Activated CD8-positive, alpha-beta memory T cell treated with anti-CD3 and anti-CD28 coated beads, Interleukin-2, amount 50 U/mL, for 24 hours (primary cell): ENCODE measurements around the gene PDSS2.
"Not testable (repeated sequence)": the region's sequence is repeated elsewhere in the genome, so short reads cannot be mapped to it uniquely, and the experiment has no call there.

Experiments
- DNase-seq: peaks from one replicate; pipeline ENCODE4 v3.0.0-alpha.2; 2020; ENCODE audit errors: extremely low read depth

Gene PDSS2

GRCh38 chr6:107416145-107416544, 43.2 kb downstream of the PDSS2 start:
- no peak for DNase-seq

DNA sequence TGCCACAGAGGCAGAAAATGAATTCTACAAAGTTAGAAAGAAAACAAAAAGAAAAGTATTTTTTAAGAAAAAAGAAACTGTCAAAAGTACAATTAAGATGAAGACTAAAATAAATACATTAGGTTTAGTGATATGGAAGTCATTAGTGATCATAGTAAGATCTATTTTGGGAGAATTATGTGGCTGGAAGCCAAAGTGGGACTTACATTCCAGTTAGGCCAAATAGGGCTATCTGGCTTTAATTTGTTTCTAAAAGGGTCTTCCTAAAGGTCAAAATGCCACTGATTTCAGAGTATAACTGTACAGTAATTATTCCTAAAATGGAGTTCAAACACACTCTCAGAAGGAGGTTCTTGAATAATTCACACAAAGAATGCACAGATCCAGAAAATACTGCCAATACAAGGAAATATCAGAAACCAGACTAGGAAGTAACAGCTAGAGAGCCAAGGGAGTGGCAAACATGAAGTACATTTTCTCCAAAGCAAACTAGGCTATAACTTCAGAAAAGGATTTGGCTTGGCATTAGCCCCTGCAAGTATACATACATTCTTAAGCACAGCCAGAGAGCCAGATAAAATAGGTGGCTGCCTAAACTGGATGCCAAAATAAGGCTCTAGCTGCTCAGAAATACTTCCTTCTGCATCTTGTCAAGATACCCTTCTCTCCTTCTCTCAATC, 45.3 kb downstream of the PDSS2 start:
- no peak for DNase-seq

DNA sequence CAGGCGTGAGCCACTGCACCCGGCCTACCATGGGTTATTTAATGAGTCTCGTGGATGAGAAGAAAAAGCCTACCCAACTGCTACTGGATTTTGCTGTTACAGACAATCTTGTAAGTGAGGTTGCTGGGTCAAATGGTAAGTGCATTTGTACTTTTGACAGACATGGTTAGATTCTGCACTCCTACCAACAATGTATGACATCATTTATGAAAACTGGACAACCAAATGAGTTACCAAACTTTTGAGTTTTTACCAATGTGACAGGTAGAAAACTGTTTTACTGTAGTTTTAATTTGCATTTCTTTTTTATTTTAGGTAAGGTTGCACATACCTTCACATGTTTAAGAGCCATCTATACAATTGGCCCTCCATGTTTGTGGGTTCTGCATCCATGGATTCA, 48.2 kb downstream of the PDSS2 start:
- no peak for DNase-seq

DNA sequence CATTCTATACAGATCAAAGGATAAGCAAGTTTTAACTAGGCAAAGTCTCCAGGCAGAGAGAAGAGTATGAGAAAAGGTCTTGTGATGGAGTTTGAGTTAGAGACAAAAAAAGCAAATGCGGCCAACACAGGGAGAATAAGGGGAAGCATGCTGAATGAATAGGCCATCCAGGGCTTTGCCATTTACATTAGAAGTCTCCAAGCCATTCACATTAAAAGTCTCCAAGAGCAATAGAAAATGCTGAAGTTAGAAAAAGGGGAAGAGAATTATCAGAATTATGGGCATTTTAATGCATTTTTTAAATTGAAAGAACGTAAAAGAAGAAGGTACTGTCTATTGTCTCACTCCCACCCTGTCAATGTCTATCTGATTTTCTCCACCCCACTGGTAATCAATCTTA, 49.4 kb downstream of the PDSS2 start:
- DNase-seq = no peak

GRCh38 chr6:107408714-107409113, 50.6 kb downstream of the PDSS2 start:
- no peak for DNase-seq

DNA sequence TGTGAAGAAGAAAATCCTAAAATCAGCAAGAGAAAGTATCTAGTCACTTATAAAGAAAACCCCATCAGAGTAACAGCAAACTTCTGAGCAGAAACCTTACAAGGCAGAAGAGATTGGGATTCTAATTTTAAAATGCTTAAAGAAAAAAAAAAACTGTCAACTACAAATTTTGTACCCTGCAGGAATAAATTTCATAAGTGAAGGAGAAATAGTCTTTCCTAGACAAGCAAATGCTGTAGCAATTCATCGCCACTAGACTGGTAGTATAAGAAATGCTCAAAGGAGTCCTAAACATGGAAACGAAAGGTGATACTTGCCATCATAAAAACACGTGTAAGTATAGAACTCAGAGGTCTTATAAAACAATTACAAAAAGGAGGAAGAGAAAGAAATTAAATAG, 54.4 kb downstream of the PDSS2 start:
- DNase-seq = no peak

GRCh38 chr6:107402533-107402932, 56.8 kb downstream of the PDSS2 start:
- DNase-seq = no peak

GRCh38 chr6:107401573-107401972, 57.8 kb downstream of the PDSS2 start:
- no peak for DNase-seq

- DNase-seq = no peak
Measured at GRCh38 chr6:107400616-107401147, 58.7 kb downstream of the PDSS2 start.

DNA sequence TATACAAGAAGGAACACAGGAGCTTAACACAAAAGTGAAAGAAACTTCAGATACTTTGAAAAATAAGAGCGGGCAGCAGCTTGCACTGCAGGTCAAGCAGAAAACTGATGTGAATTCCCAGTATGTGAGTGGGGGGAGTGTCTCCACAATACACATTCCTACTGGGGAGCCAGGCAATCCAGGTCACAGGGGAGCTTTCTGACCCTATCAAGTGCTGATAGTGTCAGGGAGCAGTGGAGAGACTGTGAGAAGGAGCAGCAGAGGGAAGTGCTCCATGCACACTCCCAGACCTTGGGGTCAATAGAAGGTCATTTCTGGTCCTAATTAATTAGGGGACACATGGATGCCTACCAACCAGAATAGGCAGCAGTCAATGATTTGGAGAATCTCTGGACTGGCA, 59.4 kb downstream of the PDSS2 start:
- DNase-seq = no peak

GRCh38 chr6:107398001-107398400, 61.4 kb downstream of the PDSS2 start:
- DNase-seq = no peak

- no peak for DNase-seq
Measured at GRCh38 chr6:107396211-107396610, 63.2 kb downstream of the PDSS2 start.

GRCh38 chr6:107392069-107392468, 67.3 kb downstream of the PDSS2 start:
- DNase-seq = no peak

DNA sequence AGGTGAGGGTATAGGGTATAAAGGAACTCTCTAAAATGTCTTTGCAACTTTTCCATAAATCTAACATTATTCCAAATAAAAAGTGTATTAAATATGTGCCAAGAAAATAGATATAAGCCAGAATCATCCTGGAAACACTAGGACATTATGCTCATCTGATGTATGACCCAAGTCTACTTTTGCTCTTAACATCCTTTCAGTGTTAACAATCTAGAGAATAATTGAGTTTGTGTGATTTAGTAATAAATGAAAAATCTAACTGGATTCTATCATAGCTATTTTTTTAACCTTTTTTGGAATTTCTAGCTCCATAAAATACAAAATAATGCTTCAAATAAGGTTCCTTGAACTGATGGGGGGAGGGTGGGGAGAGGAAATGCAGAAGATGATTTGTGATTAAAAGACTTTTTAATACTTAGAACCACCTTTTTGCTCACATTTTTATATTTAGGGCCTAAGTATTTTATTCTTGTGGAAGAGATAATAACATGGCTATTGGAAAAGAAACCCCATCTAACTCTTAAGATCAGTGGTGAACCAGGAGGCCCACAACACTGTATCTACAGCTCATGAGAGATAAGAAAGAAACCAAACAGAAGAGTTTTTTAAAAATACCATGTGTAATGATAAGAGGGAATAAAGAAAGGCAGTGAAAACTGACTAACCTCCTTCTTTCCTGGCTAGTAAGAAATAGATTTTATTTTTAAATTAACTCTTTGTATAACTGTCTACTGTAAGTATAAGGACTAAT, 68.5 kb downstream of the PDSS2 start:
- no peak for DNase-seq

DNA sequence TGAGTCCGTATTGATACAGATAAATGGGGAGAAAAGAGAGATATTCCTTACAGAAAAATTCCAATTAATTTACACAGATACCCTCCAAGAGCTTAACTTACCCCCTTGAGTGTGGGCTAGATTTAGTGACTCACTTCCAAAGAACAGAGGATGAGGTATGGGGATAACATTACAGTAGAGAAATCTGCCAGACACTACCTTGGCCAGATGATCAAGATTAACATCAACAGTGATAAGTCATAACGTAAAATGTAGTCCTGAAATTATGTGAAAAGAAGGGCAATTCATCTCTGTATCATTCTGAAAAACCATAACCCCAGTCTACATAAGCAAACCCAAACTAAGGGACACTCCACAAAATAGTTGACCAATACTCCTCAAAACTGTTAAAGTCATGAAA, 69.3 kb downstream of the PDSS2 start:
- DNase-seq = no peak

- DNase-seq = no peak
Measured at GRCh38 chr6:107386904-107387303, 72.5 kb downstream of the PDSS2 start.

DNA sequence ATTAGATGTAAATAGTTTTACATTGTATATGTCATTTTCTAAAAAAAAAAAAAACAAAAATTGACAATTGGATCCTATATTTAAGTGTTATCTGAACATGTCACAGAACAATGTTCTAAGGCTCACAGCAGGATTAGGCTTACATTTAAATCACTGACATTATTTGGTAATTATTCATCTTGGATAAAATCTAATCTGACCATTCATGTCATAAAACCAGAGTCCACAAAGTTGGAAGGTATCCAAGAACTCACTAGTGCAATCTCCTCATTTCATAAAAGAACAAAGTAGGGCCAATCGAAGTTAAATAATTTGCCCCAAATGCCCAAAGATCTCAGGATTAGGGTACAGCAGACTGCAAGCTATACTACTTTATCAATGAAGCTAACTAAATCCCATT, 73.0 kb downstream of the PDSS2 start:
- DNase-seq = no peak

- DNase-seq = no peak
Measured at GRCh38 chr6:107383705-107384104, 75.7 kb downstream of the PDSS2 start.

DNA sequence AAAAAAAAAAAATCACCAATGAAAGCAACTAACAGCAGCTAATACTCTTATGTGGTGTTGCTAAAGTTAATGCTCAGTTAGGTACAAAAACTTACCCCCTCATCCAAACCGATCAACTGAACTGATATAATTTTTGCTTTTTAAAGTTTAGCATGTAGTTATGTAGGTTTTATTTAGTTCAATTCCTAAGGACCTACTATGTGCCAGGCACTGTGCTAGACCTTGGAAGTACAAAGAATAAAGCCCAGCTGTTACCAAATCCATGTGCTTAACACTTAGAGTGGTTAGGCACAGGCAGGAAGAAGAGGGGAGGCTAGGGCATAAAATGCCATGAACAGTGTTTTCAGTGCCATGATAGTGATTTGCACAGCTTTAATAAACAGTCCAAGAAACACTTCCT, 85.1 kb downstream of the PDSS2 start:
- DNase-seq = no peak

- DNase-seq = no peak
Measured at GRCh38 chr6:107369493-107369892, 89.9 kb downstream of the PDSS2 start.

DNA sequence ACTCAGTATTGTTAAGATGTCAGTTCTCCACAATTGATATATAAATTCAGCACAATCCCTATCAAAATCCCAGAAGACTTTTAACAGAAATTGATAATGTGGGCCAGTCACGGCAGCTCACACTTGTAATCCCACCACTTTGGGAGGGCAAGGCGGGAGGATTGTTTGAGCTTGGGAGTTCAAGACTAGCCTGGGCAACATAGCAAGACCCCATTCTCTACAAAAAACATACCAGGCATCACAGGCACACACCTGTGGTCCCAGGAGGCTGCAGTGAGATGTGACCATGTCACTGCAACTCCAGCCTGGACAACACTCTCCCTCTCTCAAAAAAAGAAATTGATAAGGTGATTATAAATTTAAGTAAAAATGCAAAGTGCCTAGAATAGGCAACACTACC, 90.9 kb downstream of the PDSS2 start:
- DNase-seq = no peak

GRCh38 chr6:107364173-107364572, 95.2 kb downstream of the PDSS2 start:
- DNase-seq = not testable (repeated sequence)
